ENCODE results near the gene ARHGAP28. TPM values are rescaled to one million over a fixed set of nuclear protein-coding genes. Genes with fewer than 3 reads are reported as not detected.

ARHGAP28 gene
- total RNA-seq, 1 experiment from 2014 or later = 9.2 TPM

- Histone ChIP-seq H3K9me3 (ENCODE audit: control insufficient read depth, low read depth, low read length) (no peaks in the 10 kb centered on the region), H3K23me2 (ENCODE audit: insufficient read length, low read depth, low read length, poor library complexity, severe bottlenecking) (no peaks in the 10 kb centered on the region), H3K23ac (ENCODE audit: insufficient read length, low read depth, low read length) (no peak overlapping the region), H3K18ac (ENCODE audit: insufficient read length, low read depth, low read length) (no peak overlapping the region), H3K27me3 (ENCODE audit: insufficient read depth, low read length) (no peaks in the 10 kb centered on the region), H2BK5ac (ENCODE audit: insufficient read length, low read length) (no peak overlapping the region), H4K5ac (ENCODE audit: insufficient read length, low read depth, low read length) (no peak overlapping the region), H3K56ac (ENCODE audit: insufficient read length, low read depth, low read length) (no peak overlapping the region), H2BK15ac (ENCODE audit: low read depth, low read length) (no peak overlapping the region), H2BK120ac (ENCODE audit: low read depth, low read length, poor library complexity, severe bottlenecking) (no peak overlapping the region), H3K79me2 (ENCODE audit: insufficient read depth, low read length) (no peaks in the 10 kb centered on the region), H3K14ac (ENCODE audit: insufficient read depth, low read length) (no peak overlapping the region), H3K27ac (ENCODE audit: insufficient read length, low read depth, low read length) (no peak overlapping the region), H4K91ac (ENCODE audit: insufficient read length, low read depth, low read length) (no peak overlapping the region), H3K9ac (ENCODE audit: extremely low read depth, insufficient read length, low read length) (no peak overlapping the region), H3K4ac (ENCODE audit: low read depth, low read length) (no peak overlapping the region), H2AK5ac (ENCODE audit: insufficient read length, low read length) (no peak overlapping the region), H2AFZ (ENCODE audit: low read length) (no peak overlapping the region), H3K79me1 (ENCODE audit: insufficient read depth, low read depth, low read length, poor library complexity, severe bottlenecking) (no peaks in the 10 kb centered on the region), H3T11ph (ENCODE audit: low read length) (no peak overlapping the region), H3K4me1 (ENCODE audit: insufficient read depth, low read length) (peaks cover 14% of the 10 kb centered on the region), H4K20me1 (ENCODE audit: control insufficient read depth, insufficient read depth, insufficient read length) (no peaks in the 10 kb centered on the region), H2BK20ac (ENCODE audit: low read depth, low read length, poor library complexity, severe bottlenecking) (no peak overlapping the region), H4K8ac (replicated peaks; ENCODE audit: insufficient read length, low read depth, low read length) (no peak overlapping the region), H3K4me2 (ENCODE audit: insufficient read depth, insufficient read length, low read length) (no peak overlapping the region), H2BK12ac (ENCODE audit: insufficient read length, low read depth, low read length) (no peak overlapping the region)
- no peak for DNase-seq
- Mint-ChIP-seq H3K4me1 (peaks cover 33 to 36% of the 10 kb centered on the region in 2 experiments), H3K27ac (no peak overlapping the region; a peak in 1 of 7 replicates), H3K27me3 (ENCODE audit: low read depth) (no peaks in the 10 kb centered on the region), H3K36me3 (ENCODE audit: insufficient read depth in 1 of 3, low read depth in 3 of 3) (peaks cover 0 to 2% (median 0%) of the 10 kb centered on the region in 3 experiments; a peak in 1 of 7 replicates), H3K9me3 (no peaks in the 10 kb centered on the region), H3K4me3 (no peak overlapping the region)
- no peak for TF ChIP-seq CTCF (conservative IDR thresholded peaks at IDR 0.05)
- no CpG with 5 or more reads among the region's 14 CpGs for WGBS (ENCODE audit: extremely low coverage, insufficient read length, low lambda C conversion rate)
These were observed 147.8 kb downstream of the ARHGAP28 start for GRCh38 chr18:6877288-6877687.
